GM19240 (cell line): ENCODE results near the gene PNLIPRP2.

Experiments used
- DNase-seq: peaks from one replicate; pipeline ENCODE4 v3.0.0; 2011; ENCODE audit warnings: low spot score; ENCODE audit not compliant: insufficient read length

PNLIPRP2 gene

DNA sequence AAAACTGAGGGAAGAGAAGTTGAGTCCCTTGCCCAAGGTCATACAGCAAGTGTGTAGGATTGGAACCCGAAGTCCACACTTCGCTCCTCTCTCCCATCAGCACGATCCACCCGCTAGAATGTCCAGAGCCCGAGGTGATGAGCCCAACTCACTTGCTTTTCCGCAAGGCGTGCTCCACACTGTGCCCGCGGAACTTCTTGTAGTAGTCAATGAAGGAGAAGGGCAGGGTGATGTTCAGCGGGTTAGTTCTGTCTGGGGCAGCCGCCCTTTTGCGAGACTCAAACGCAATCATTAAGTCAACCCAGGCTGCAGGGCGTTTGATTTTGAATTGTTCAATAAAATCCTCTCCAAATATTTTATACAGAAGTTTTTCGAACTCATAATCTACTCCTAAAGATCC lies 58.6 kb downstream of the PNLIPRP2 start:
- no peak for DNase-seq

DNA sequence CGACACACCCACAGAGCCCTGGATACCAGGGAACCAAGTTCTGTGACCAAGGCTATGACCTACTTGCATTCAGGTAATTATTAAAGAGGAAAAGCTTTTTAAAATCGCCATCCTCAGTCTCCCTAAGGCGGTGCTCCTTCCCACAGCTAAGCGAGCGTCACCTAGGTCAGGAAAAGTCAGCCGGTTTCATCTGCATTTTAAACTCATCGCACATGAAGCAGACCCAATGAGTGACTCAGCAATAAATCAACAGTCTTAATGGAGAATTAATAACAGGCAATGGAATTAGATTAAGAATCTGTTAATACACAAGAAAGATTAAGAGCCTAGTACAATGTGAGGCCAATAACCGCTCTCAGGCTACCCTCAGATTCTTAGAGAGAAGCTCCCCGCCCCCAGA lies 62.4 kb downstream of the PNLIPRP2 start:
- no peak for DNase-seq

DNA sequence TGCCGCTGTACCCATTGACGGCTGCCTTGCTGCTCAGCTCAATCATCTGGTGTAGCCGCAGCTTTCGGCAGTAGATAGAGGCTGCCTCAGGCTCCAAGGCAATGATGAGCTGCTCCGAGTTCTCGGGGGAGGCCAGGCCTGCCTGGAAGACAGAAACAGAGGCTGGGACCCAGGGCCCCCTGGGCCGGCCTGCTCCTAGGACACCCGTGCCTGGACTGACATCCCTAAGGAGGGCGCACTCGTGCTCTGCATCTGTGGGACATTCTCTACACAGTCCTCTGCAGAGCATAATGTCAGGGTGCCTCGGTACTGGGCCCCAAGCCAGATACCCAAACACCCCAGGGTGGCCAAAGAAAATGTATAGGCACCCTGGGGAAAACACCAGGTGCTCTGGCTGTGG lies 63.1 kb downstream of the PNLIPRP2 start:
- no peak for DNase-seq

DNA sequence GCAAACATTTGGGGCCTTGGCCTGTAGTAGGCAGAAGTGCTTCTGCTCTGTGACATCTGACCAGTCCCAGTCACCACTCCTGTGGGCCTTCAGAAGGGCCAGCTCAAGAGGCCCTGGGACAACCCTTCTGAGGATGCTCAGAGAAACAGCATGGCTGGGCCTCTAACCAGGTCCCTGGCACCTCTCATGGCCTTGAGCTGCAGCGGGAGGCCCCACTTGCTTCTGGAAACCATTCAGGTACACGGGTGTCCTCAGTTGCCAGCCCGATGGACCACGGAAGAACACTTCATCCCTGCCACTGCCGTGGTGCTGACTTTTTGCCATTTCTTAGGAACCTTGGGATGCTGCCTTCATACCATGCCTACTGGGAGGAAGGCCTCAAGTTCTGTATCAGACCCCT lies 64.0 kb downstream of the PNLIPRP2 start:
- DNase-seq: no peak

DNA sequence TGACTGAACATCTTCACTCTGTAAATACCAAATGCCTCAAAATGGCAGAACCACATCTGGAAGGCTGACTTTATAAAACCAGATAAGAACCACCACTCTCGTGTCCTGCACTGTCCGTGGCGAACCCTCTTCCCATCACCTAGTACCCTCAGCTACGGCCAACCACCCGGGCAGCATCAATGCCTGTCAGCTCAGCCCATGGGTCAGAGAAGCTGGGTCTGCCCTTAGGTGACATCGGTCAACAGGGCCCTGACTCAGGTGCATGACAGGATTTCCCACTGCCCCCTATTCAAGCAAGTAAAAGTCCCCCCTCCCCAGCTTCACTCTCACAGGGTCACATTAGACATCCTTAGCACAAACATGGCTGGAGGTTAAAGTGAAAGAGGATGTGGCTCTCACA lies 65.1 kb downstream of the PNLIPRP2 start:
- DNase-seq: no peak

DNA sequence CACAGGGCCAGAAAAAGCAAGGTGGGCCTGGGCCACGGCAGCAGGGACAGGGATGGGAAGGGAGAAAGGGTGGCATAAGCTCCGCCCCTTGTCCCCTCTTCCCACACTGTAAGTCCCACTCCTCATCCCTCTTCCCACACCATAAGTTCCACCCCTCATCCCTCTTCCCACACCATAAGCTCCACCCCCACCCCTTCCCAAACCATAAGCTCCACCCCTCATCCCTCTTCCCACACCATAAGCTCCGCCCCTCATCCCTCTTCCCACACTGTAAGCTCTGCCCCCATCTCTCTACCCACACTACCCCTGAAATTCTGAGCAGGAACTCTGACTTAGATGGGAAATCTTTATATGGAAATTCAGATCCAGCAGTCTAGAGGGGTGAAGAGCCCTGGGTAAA lies 65.9 kb downstream of the PNLIPRP2 start:
- no peak for DNase-seq

DNA sequence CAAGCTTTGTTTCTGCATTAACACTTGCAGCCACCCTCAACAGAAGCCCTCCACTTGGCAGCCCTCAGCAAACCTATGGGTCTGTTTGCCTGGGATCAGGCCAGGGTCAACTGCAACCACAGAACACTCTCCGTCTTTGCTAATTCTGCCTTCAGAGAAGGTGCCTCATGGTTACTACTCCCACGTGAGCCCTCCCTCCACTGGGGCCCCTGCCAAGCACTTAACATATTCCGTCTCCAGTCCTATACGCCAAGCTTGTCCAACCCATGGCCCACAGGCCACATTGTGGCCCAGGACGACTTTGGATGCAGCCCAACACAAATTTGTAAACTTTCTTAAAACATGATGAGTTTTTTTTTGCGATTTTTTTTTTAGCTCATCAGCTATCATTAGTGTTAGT lies 66.9 kb downstream of the PNLIPRP2 start:
- no peak for DNase-seq

DNA sequence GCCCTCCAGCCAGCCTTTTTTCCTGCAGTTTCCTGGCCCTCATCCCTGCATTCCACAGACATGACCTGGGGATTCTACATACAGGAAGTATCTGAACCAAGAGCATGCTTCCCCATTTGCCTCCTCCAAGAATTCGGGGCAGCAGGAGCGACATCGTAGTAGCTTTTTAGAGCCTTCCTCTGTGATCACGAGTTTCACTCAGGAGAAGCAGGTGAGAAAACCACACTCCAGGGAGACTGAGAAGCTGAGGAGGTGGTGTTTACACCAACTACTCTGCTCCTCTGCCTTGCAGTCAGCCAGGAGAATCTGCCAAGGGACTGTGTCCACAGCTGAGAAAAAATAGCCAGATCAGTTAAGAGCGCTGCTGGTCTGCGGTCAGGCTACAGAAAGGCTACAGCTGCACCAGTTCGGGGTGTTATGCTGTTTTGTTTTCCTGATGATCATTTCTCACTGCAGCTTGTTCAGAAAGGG lies 67.5 kb downstream of the PNLIPRP2 start:
- DNase-seq: no peak

DNA sequence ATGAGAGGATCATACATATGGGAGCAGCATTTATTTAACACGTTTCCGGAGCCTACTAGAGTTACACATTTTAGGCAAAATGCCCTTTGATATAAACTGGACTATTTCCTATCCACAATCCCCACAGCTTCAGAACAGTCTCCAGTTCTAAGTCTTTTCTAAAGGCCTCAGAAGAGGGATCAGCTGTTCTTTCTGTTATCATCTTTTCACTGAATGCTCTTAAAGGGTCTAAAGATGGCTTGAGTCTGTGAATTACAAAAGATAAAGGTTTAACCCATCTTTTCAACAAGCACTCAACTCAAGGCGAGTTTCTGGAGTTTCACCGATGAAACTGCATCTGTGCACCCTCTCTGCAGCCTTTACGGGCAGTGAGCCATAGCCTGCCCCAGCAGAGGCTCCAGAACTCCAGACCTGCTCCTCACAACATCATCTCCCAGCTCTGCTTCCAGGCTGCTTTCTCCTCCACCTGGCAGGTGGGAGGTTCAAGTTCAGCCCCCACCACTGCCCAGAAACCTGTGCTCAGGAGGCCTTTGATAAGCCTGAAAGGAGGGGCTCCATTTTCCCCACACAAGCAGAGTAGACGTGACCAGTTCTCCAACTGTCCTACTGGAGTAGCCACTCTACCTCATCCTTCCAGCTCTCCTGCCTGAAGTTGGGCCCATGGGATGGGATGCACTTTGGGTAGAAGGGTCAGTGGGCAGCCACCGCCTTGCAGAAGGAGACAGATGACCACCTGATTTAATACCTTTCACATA lies 68.2 kb downstream of the PNLIPRP2 start:
- no peak for DNase-seq

DNA sequence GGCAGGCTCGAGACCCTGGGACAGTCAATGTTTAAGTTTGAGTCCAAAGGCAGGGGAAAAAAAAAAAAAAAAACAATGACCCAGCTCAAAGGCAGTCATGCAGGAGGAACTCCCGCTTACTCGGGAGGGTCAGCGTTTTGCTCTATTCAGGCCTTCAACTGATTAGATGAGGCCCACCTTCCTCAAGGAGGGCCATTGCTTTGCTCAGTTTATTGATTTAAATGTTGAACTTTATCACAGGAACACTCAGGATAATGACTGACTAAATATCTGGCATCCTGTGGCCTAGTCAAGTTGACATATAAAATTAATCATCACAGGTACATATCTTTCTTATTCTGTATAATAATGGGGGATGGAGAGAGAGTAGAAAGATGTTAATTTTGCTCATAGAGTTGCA lies 69.0 kb downstream of the PNLIPRP2 start:
- DNase-seq: no peak

DNA sequence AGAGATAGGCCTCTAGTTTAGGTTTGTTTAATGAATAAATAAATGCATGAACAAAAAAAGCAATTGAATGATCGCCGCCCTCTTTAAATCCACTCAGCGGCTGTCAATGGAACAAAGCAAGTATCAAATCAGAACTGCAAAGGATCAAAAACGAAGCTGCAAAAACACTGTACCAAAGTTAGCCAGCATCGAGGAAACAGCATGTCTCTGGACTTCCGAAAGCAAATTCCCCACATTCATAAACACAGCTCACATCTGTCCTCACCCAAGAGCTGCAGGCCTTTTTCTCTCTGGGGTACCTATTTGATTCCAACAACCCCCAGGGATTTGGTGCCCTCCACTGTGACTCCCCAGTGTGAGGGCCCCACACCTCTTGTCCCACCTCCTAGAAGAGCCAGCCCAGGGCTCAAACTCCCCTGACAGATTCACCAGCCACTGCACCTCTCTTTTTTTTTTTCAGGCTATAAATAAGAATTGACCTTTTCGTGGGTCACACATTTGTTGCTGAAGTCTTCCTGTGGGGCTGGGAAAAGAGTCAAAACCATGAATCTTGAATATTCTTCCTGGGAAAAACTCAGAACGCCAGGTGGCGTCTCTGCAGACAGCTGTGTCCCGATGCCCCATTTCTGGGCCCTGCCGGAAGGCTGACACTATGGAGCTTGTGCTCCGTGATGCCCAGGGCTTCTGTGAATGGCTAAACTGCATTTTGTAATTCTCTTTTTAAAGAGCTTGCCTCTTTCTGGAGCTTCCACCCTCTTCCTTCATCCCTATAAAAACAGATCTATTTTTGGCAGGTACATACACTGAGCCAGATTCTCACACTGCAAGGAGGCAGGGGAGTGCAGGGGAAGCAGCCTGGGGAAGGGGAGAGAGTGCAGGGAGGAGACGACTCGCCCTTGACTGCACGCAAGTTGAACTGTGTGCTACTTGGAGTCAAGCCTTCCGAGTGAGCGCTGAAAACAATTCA lies 69.9 kb downstream of the PNLIPRP2 start:
- no peak for DNase-seq

DNA sequence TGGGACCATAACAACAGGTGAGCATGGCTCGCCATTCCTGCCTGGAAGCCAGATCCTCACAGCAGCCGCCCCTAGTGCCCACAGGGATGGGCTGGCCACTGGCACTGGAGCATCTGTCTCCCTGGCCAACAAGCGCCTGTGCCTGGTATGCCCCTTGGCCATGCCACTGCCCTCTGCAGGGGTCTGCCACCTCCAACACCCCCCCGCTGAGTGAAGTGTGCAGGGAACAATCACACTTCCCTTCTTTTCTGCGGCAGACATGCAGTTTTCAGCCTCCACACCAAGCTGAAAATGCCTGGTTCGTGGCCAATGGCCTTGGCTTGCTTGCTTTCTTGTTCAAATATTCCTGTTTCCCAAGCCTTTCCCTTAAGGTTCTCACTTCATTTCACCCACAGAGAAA lies 70.9 kb downstream of the PNLIPRP2 start:
- no peak for DNase-seq

DNA sequence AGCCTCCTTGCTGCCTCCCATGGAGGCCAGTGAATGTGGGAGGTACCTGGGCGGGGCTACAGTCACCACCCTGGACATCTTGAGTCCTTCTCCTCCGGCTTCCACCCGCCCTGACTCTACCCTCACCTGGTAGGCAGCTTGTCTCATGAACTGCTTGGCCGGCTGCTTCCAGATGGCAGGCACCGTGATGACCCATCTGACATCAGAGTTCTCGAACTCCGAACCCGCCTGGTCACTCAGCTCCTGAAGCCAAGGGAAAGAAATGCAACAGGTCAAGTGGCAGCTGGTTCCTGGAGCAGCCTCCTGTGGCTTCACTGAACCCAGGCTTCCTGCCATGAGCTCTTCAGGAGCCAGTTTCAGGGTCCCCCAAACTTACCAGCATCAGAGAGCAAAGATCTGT lies 71.5 kb downstream of the PNLIPRP2 start:
- DNase-seq: no peak

DNA sequence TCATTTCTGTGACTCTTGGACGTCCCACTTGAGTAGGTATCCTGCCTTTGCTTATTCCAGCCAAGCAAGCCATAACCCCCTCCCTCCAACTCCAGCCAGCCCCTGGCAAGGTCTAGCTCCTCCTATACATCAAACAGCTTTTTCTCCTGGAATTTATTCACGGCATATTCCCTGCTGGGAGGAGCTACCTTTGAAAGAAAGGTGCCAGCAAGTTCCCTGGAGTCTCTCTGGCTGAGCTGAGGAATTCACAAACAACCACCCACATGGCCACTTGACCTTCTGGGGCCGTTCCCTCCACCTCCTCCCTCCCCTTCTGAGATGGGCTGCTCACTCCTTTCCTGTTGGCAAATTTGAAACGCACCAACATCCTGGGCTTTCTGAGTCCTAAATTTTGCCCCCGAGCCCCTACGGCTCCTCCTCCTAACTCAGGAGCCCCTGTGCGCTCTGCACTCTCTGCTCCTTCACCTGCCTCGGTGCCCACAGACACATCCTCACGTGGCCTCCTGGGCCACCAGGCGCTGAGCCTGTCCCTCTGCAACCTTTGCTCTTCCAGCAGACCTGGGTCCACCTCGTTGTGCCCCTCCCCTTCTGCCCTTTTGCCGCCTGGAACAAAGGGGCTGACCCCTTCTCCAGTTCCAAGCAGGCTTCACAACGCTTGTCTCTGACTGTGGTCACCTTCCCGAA lies 73.6 kb downstream of the PNLIPRP2 start:
- no peak for DNase-seq
